ENCODE results near the gene ARSI. TPM values are rescaled to one million over a fixed set of nuclear protein-coding genes. Genes with fewer than 3 reads are reported as not detected.

The ARSI gene
- total and polyA plus RNA-seq, 3 experiments from 2014 or later, result not detected

- H3K27ac Mint-ChIP-seq, result no peak overlapping the region
- ChIA-PET POLR2A (no interaction called here), CTCF (no interaction called here)
- Histone ChIP-seq H3K27ac (ENCODE audit: low read depth, low read length) (no peak overlapping the region), H3K36me3 (ENCODE audit: insufficient read depth, low read length) (no peaks in the 10 kb centered on the region), H3K9me3 (ENCODE audit: low read length) (no peaks in the 10 kb centered on the region), H3K4me1 (ENCODE audit: insufficient read depth, low read length) (no peaks in the 10 kb centered on the region), H3K4me3 (ENCODE audit: low read length) (no peak overlapping the region), H3K27me3 (ENCODE audit: insufficient read depth, low read length, poor library complexity, severe bottlenecking) (no peaks in the 10 kb centered on the region)
- DNase-seq, result no peak
- no peaks in the 10 kb centered on the region for H3K36me3 Mint-ChIP-seq
- no peaks in the 10 kb centered on the region for H3K4me1 Mint-ChIP-seq
- H3K9me3 Mint-ChIP-seq, result no peaks in the 10 kb centered on the region
- H3K4me3 Mint-ChIP-seq, result no peak overlapping the region
- H3K27me3 Mint-ChIP-seq, result peaks cover 4 to 7% of the 10 kb centered on the region in 2 donors
These were observed 40.2 kb downstream of the ARSI start for GRCh38 chr5:150262502-150262901.

GRCh38 chr5:150261231-150261630 lies 41.5 kb downstream of the ARSI start:
- no peak overlapping the region for H3K27ac ChIP-seq (ENCODE audit: low read depth, low read length)
- Mint-ChIP-seq H3K4me1 (no peaks in the 10 kb centered on the region), H3K4me3 (no peak overlapping the region), H3K27me3 (peaks cover 6 to 7% of the 10 kb centered on the region in 2 donors), H3K9me3 (no peaks in the 10 kb centered on the region), H3K27ac (no peak overlapping the region), H3K36me3 (no peaks in the 10 kb centered on the region)
- H3K9me3 ChIP-seq (ENCODE audit: low read length), result no peaks in the 10 kb centered on the region
- ChIA-PET CTCF (no interaction called here), POLR2A (no interaction called here)
- no peak for DNase-seq
- H3K4me3 ChIP-seq (ENCODE audit: low read length), result no peak overlapping the region
- no peaks in the 10 kb centered on the region for H3K36me3 ChIP-seq (ENCODE audit: insufficient read depth, low read length)
- no peaks in the 10 kb centered on the region for H3K27me3 ChIP-seq (ENCODE audit: insufficient read depth, low read length, poor library complexity, severe bottlenecking)
- no peaks in the 10 kb centered on the region for H3K4me1 ChIP-seq (ENCODE audit: insufficient read depth, low read length)

DNA sequence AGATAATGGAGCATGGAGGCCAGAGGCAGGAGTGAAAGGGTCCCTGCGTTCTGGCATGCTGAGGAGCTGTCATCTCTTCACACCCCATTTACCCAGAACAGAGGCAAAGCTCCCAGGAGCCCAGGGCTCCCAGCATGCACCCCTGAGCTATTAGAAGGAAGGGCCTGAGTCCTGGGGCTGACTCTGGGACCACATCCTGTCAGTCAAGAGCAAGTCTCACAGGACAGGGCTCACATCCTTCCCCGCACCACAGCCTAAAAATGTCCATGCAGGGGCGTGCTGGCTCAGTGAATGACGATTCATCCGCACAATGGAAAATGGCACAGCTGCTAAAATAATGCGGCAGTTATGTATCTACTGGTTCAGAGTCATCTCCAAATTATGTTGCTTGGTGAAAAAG lies 44.6 kb downstream of the ARSI start:
- Mint-ChIP-seq H3K36me3 (no peaks in the 10 kb centered on the region), H3K27ac (peak overlapping the region in 1 of 8 donors; percentile 33), H3K9me3 (no peaks in the 10 kb centered on the region), H3K4me3 (no peak overlapping the region), H3K27me3 (peaks cover 3 to 6% of the 10 kb centered on the region in 2 donors), H3K4me1 (no peaks in the 10 kb centered on the region)
- ChIA-PET POLR2A (no interaction called here), CTCF (no interaction called here)
- Histone ChIP-seq H3K9me3 (ENCODE audit: low read length) (no peaks in the 10 kb centered on the region), H3K4me3 (ENCODE audit: low read length) (no peak overlapping the region), H3K27ac (ENCODE audit: low read depth, low read length) (no peak overlapping the region), H3K27me3 (ENCODE audit: insufficient read depth, low read length, poor library complexity, severe bottlenecking) (no peaks in the 10 kb centered on the region), H3K4me1 (ENCODE audit: insufficient read depth, low read length) (no peaks in the 10 kb centered on the region), H3K36me3 (ENCODE audit: insufficient read depth, low read length) (no peaks in the 10 kb centered on the region)
- DNase-seq, result no peak

- H3K9me3 ChIP-seq (ENCODE audit: low read length), result no peaks in the 10 kb centered on the region
- H3K9me3 Mint-ChIP-seq, result no peaks in the 10 kb centered on the region
- H3K36me3 ChIP-seq (ENCODE audit: insufficient read depth, low read length), result no peaks in the 10 kb centered on the region
- no peaks in the 10 kb centered on the region for H3K4me1 Mint-ChIP-seq
- no peaks in the 10 kb centered on the region for H3K36me3 Mint-ChIP-seq
- no peak overlapping the region for H3K4me3 Mint-ChIP-seq
- CTCF ChIA-PET, result no interaction called here
- no peaks in the 10 kb centered on the region for H3K4me1 ChIP-seq (ENCODE audit: insufficient read depth, low read length)
- no peaks in the 10 kb centered on the region for H3K27me3 ChIP-seq (ENCODE audit: insufficient read depth, low read length, poor library complexity, severe bottlenecking)
- H3K27ac ChIP-seq (ENCODE audit: low read depth, low read length), result no peak overlapping the region
- H3K27ac Mint-ChIP-seq, result no peak overlapping the region
- no peak overlapping the region for H3K4me3 ChIP-seq (ENCODE audit: low read length)
- POLR2A ChIA-PET, result no interaction called here
- DNase-seq, result no peak
- H3K27me3 Mint-ChIP-seq, result peaks cover 3 to 6% of the 10 kb centered on the region in 2 donors
These were observed 45.3 kb downstream of the ARSI start for GRCh38 chr5:150257424-150257823.

DNA sequence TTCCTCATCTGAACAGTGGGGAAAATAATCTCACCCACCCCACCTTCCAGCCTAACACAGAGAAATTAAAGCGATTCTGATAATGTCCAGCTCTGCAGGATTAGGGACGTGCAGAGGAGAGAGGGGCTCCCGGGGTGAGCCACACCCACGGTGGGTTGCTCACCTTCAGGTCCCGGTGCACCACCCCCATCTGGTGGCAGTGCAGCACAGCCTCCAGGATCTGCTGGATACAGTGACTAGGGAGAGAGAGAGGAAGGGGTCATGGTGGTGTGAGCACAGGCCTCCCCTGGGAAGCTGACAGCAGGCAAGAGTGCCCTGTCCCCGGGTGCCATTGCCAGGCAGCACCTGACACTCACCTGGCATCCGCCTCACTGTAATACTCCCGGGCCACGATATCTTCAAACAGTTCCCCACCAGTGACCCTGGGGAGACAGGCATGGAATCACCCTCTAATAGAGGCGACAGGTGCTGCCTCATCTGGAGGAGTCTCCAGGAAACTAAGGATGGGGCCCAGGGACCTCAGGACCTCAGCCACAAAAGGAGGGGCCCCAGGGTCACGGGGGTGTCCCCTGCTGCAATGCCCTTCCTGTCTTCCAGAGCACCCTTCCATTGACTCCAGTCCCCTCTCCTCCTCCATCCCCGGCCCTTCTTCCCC lies 46.2 kb downstream of the ARSI start:
- H3K4me1 ChIP-seq (ENCODE audit: insufficient read depth, low read length), result no peaks in the 10 kb centered on the region
- peak overlapping the region in 1 of 8 donors; percentile 15 for H3K27ac Mint-ChIP-seq
- no peaks in the 10 kb centered on the region for H3K9me3 ChIP-seq (ENCODE audit: low read length)
- H3K27me3 ChIP-seq (ENCODE audit: insufficient read depth, low read length, poor library complexity, severe bottlenecking), result no peaks in the 10 kb centered on the region
- H3K36me3 Mint-ChIP-seq, result no peaks in the 10 kb centered on the region
- CTCF ChIA-PET, result no interaction called here
- POLR2A ChIA-PET, result no interaction called here
- peaks cover 3 to 4% of the 10 kb centered on the region in 2 donors for H3K27me3 Mint-ChIP-seq
- H3K4me1 Mint-ChIP-seq, result no peaks in the 10 kb centered on the region
- no peak overlapping the region for H3K4me3 Mint-ChIP-seq
- DNase-seq, result no peak
- H3K27ac ChIP-seq (ENCODE audit: low read depth, low read length), result no peak overlapping the region
- no peaks in the 10 kb centered on the region for H3K9me3 Mint-ChIP-seq
- H3K4me3 ChIP-seq (ENCODE audit: low read length), result no peak overlapping the region
- no peaks in the 10 kb centered on the region for H3K36me3 ChIP-seq (ENCODE audit: insufficient read depth, low read length)

GRCh38 chr5:150255659-150256409 lies 46.9 kb downstream of the ARSI start:
- Mint-ChIP-seq H3K9me3 (no peaks in the 10 kb centered on the region), H3K27ac (peak overlapping the region in 1 of 8 donors; percentile 9), H3K27me3 (peaks cover 4 to 7% of the 10 kb centered on the region in 2 donors), H3K36me3 (no peaks in the 10 kb centered on the region), H3K4me3 (no peak overlapping the region), H3K4me1 (no peaks in the 10 kb centered on the region)
- CTCF ChIA-PET, result no interaction called here
- H3K27ac ChIP-seq (ENCODE audit: low read depth, low read length), result no peak overlapping the region
- H3K9me3 ChIP-seq (ENCODE audit: low read length), result no peaks in the 10 kb centered on the region
- no peaks in the 10 kb centered on the region for H3K27me3 ChIP-seq (ENCODE audit: insufficient read depth, low read length, poor library complexity, severe bottlenecking)
- no peaks in the 10 kb centered on the region for H3K36me3 ChIP-seq (ENCODE audit: insufficient read depth, low read length)
- H3K4me1 ChIP-seq (ENCODE audit: insufficient read depth, low read length), result no peaks in the 10 kb centered on the region
- POLR2A ChIA-PET, result no interaction called here
- DNase-seq, result no peak
- no peak overlapping the region for H3K4me3 ChIP-seq (ENCODE audit: low read length)

- Mint-ChIP-seq H3K4me3 (no peak overlapping the region), H3K36me3 (no peaks in the 10 kb centered on the region), H3K27ac (no peak overlapping the region), H3K27me3 (peaks cover 2 to 11% of the 10 kb centered on the region in 2 donors), H3K4me1 (no peaks in the 10 kb centered on the region), H3K9me3 (no peaks in the 10 kb centered on the region)
- no peaks in the 10 kb centered on the region for H3K9me3 ChIP-seq (ENCODE audit: low read length)
- no peak overlapping the region for H3K4me3 ChIP-seq (ENCODE audit: low read length)
- ChIA-PET CTCF (no interaction called here), POLR2A (no interaction called here)
- DNase-seq, result no peak
- no peaks in the 10 kb centered on the region for H3K4me1 ChIP-seq (ENCODE audit: insufficient read depth, low read length)
- H3K36me3 ChIP-seq (ENCODE audit: insufficient read depth, low read length), result no peaks in the 10 kb centered on the region
- H3K27ac ChIP-seq (ENCODE audit: low read depth, low read length), result no peak overlapping the region
- H3K27me3 ChIP-seq (ENCODE audit: insufficient read depth, low read length, poor library complexity, severe bottlenecking), result no peaks in the 10 kb centered on the region
These were observed 47.9 kb downstream of the ARSI start for GRCh38 chr5:150254774-150255173.

GRCh38 chr5:150254363-150254762 lies 48.3 kb downstream of the ARSI start:
- Mint-ChIP-seq H3K27ac (no peak overlapping the region), H3K9me3 (no peaks in the 10 kb centered on the region), H3K27me3 (peaks cover 2 to 14% of the 10 kb centered on the region in 2 donors), H3K4me1 (no peaks in the 10 kb centered on the region), H3K4me3 (no peak overlapping the region), H3K36me3 (no peaks in the 10 kb centered on the region)
- DNase-seq, result no peak
- CTCF ChIA-PET, result no interaction called here
- no peak overlapping the region for H3K4me3 ChIP-seq (ENCODE audit: low read length)
- POLR2A ChIA-PET, result no interaction called here
- no peaks in the 10 kb centered on the region for H3K27me3 ChIP-seq (ENCODE audit: insufficient read depth, low read length, poor library complexity, severe bottlenecking)
- H3K4me1 ChIP-seq (ENCODE audit: insufficient read depth, low read length), result no peaks in the 10 kb centered on the region
- H3K27ac ChIP-seq (ENCODE audit: low read depth, low read length), result no peak overlapping the region
- H3K36me3 ChIP-seq (ENCODE audit: insufficient read depth, low read length), result no peaks in the 10 kb centered on the region
- H3K9me3 ChIP-seq (ENCODE audit: low read length), result no peaks in the 10 kb centered on the region

All from CD8-positive, alpha-beta memory T cell (primary cell).